ENCODE results near the gene CBX5. TPM values are rescaled to one million over a fixed set of nuclear protein-coding genes. Genes with fewer than 3 reads are reported as not detected.

Gene CBX5
- total and polyA plus RNA-seq, 9 of the 15 experiments (the other 6 are each of a cell fraction or from before 2014, with no cell fraction given) = 32.6 to 102 (median 59.2) TPM

DNA sequence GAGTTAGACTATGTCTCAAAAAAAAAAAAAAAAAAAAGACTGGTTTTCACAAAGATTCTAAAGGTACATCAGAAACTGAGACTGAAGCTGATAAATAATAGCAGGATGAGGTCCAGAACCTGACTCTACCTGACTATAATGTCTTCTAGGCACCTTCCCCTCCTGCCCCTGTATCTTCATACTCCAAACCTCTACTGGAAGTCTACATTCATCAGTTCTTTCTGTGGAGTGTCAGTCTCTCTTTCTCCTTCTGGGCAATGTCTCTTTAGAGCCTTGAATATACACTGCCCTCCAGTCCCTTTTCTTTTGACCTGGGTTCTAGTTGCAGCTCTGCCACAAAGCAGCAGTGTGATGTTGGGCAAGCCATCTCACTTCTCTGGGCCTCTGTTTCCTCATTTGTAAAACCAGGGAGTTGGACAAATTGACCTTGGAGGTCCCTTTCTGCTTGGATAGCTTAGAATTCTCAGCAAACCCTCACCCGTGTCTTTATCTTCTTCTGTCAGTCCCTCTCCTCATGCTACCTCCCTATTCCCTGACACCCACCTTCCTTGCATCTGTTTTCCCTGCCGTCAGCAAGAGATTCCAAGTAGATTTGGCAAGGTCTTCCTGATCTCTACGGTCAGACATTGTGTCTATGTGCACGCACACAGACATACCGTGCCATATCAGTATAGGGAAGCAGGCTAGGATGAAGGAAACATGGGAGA lies 16.6 kb upstream of the CBX5 start (continued):
- TF ChIP-seq PKNOX1 (IDR thresholded peaks at IDR 0.05) (no peak; the same call in 1 of the 2 replicates), ZBTB7A (IDR thresholded peaks at IDR 0.05; ENCODE audit: borderline replicate concordance, control insufficient read depth, low read depth, low read length) (no peak), TEAD4 (IDR thresholded peaks at IDR 0.05; ENCODE audit: low read length) (peak; percentile 72), TEAD4 (CRISPR knock-in tag; IDR thresholded peaks at IDR 0.05; ENCODE audit: borderline replicate concordance) (no peak), ZNF57 (CRISPR knock-in tag; IDR thresholded peaks at IDR 0.05) (no peak), CBX3 (IDR thresholded peaks at IDR 0.05; ENCODE audit: borderline replicate concordance in 1 of 2, low read length in 2 of 2) (0 out of 3 replicates have a peak, but pooled peaks of 1 of the 2 experiments have one; percentile 36), BCOR (IDR thresholded peaks at IDR 0.05) (no peak), SETDB1 (IDR thresholded peaks at IDR 0.05; ENCODE audit: low read length) (no peak), ZNF224 (CRISPR knock-in tag; IDR thresholded peaks at IDR 0.05) (no peak), ZKSCAN8 (CRISPR knock-in tag; IDR thresholded peaks at IDR 0.05) (peak; percentile 10; the same call in 1 of the 2 replicates), ZNF133 (CRISPR knock-in tag; IDR thresholded peaks at IDR 0.05) (no peak), CXXC5 (CRISPR knock-in tag; IDR thresholded peaks at IDR 0.05) (0 out of 2 replicates have a peak, but pooled peaks have one; percentile 37), PTRF (tag; IDR thresholded peaks at IDR 0.05) (no peak)
- TF ChIP-seq, protein P1, sequence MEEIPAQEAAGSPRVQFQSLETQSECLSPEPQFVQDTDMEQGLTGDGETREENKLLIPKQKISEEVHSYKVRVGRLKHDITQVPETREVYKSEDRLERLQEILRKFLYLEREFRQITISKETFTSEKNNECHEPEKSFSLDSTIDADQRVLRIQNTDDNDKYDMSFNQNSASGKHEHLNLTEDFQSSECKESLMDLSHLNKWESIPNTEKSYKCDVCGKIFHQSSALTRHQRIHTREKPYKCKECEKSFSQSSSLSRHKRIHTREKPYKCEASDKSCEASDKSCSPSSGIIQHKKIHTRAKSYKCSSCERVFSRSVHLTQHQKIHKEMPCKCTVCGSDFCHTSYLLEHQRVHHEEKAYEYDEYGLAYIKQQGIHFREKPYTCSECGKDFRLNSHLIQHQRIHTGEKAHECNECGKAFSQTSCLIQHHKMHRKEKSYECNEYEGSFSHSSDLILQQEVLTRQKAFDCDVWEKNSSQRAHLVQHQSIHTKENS (CRISPR knock-in tag; IDR thresholded peaks at IDR 0.05) = no peak
- TF ChIP-seq, protein P2, sequence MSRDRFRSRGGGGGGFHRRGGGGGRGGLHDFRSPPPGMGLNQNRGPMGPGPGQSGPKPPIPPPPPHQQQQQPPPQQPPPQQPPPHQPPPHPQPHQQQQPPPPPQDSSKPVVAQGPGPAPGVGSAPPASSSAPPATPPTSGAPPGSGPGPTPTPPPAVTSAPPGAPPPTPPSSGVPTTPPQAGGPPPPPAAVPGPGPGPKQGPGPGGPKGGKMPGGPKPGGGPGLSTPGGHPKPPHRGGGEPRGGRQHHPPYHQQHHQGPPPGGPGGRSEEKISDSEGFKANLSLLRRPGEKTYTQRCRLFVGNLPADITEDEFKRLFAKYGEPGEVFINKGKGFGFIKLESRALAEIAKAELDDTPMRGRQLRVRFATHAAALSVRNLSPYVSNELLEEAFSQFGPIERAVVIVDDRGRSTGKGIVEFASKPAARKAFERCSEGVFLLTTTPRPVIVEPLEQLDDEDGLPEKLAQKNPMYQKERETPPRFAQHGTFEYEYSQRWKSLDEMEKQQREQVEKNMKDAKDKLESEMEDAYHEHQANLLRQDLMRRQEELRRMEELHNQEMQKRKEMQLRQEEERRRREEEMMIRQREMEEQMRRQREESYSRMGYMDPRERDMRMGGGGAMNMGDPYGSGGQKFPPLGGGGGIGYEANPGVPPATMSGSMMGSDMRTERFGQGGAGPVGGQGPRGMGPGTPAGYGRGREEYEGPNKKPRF (IDR thresholded peaks at IDR 0.05; ENCODE audit: low read depth, low read length) = no peak
- TF ChIP-seq, protein P3, sequence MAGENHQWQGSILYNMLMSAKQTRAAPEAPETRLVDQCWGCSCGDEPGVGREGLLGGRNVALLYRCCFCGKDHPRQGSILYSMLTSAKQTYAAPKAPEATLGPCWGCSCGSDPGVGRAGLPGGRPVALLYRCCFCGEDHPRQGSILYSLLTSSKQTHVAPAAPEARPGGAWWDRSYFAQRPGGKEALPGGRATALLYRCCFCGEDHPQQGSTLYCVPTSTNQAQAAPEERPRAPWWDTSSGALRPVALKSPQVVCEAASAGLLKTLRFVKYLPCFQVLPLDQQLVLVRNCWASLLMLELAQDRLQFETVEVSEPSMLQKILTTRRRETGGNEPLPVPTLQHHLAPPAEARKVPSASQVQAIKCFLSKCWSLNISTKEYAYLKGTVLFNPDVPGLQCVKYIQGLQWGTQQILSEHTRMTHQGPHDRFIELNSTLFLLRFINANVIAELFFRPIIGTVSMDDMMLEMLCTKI (IDR thresholded peaks at IDR 0.05; ENCODE audit: partially characterized antibody) = no peak
- TF ChIP-seq, protein P4, sequence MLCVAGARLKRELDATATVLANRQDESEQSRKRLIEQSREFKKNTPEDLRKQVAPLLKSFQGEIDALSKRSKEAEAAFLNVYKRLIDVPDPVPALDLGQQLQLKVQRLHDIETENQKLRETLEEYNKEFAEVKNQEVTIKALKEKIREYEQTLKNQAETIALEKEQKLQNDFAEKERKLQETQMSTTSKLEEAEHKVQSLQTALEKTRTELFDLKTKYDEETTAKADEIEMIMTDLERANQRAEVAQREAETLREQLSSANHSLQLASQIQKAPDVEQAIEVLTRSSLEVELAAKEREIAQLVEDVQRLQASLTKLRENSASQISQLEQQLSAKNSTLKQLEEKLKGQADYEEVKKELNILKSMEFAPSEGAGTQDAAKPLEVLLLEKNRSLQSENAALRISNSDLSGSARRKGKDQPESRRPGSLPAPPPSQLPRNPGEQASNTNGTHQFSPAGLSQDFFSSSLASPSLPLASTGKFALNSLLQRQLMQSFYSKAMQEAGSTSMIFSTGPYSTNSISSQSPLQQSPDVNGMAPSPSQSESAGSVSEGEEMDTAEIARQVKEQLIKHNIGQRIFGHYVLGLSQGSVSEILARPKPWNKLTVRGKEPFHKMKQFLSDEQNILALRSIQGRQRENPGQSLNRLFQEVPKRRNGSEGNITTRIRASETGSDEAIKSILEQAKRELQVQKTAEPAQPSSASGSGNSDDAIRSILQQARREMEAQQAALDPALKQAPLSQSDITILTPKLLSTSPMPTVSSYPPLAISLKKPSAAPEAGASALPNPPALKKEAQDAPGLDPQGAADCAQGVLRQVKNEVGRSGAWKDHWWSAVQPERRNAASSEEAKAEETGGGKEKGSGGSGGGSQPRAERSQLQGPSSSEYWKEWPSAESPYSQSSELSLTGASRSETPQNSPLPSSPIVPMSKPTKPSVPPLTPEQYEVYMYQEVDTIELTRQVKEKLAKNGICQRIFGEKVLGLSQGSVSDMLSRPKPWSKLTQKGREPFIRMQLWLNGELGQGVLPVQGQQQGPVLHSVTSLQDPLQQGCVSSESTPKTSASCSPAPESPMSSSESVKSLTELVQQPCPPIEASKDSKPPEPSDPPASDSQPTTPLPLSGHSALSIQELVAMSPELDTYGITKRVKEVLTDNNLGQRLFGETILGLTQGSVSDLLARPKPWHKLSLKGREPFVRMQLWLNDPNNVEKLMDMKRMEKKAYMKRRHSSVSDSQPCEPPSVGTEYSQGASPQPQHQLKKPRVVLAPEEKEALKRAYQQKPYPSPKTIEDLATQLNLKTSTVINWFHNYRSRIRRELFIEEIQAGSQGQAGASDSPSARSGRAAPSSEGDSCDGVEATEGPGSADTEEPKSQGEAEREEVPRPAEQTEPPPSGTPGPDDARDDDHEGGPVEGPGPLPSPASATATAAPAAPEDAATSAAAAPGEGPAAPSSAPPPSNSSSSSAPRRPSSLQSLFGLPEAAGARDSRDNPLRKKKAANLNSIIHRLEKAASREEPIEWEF (CRISPR knock-in tag; IDR thresholded peaks at IDR 0.05) = no peak
